Spleen (tissue), 11 donors: Measurements from ENCODE around the gene AGPAT2. TPM values are rescaled to one million over a fixed set of nuclear protein-coding genes. Genes with fewer than 3 reads are reported as not detected.
A peak's percentile ranks its signal among the peaks of the same experiment; 100 is the strongest.

Source experiments
- DNase-seq: peaks from one replicate; pipeline ENCODE4 v3.0.0-alpha.2; 2020
- H3K27ac ChIP-seq, 8 donors: fragments of 200-600 bp; sonication (generic) in 7 of 8; 1 replicate in 4 of 8; 2 replicates in 4 of 8; pipeline versions ENCODE4 v1.5.0 to v1.8.0; 2016 to 2021; ENCODE audit warnings: inconsistent platforms in 4 of 8, mild to moderate bottlenecking in 4 of 8, moderate library complexity in 1 of 8
- H3K27me3 ChIP-seq, 7 donors: fragments of 200-600 bp; sonication (generic) in 6 of 7; replicated peaks in 1 of 7; 1 replicate in 4 of 7; 2 replicates in 3 of 7; pipeline versions ENCODE4 v1.5.0 to v1.8.0; 2016 to 2021; ENCODE audit warnings: inconsistent platforms in 3 of 7, mild to moderate bottlenecking in 1 of 7
- H3K36me3 ChIP-seq, 6 donors: fragments of 200-600 bp; sonication (generic) in 5 of 6; 1 replicate in 4 of 6; 2 replicates in 2 of 6; pipeline versions ENCODE4 v1.5.0 to v1.8.0; 2016 to 2021; ENCODE audit warnings: inconsistent platforms in 2 of 6
- H3K4me1 ChIP-seq, 6 donors: fragments of 200-600 bp; sonication (generic) in 5 of 6; 1 replicate in 3 of 6; 2 replicates in 3 of 6; pipeline versions ENCODE4 v1.5.0 to v1.8.0; 2016 to 2021; ENCODE audit warnings: inconsistent platforms in 3 of 6
- H3K4me3 ChIP-seq, 8 donors: fragments of 200-600 bp; sonication (generic) in 7 of 8; 1 replicate in 4 of 8; 2 replicates in 4 of 8; pipeline versions ENCODE4 v1.5.0 to v1.8.0; 2016 to 2021; ENCODE audit warnings: inconsistent platforms in 4 of 8, mild to moderate bottlenecking in 4 of 8, moderate library complexity in 2 of 8
- H3K9me3 ChIP-seq, 8 donors: fragments of 200-600 bp; sonication (generic) in 7 of 8; 1 replicate in 4 of 8; 2 replicates in 4 of 8; pipeline versions ENCODE4 v1.5.0 to v1.8.0; 2016 to 2021; ENCODE audit warnings: inconsistent platforms in 4 of 8
- POLR2A ChIP-seq, 3 donors: fragments of 450-650 bp; IDR thresholded peaks; one replicate each; pipeline ENCODE4 v1.5.1; 2017; ENCODE audit warnings: antibody characterized with exemption in 3 of 3, mild to moderate bottlenecking in 1 of 3
- POLR2AphosphoS5 ChIP-seq, 3 donors: sonication (generic); formaldehyde crosslinking; IDR thresholded peaks; one replicate each; pipeline ENCODE4 v1.5.1; 2017; ENCODE audit warnings: antibody characterized with exemption in 3 of 3
- WGBS, 5 donors: extraction: QIAGEN DNeasy Blood & Tissue Kit in 3 of 5; methylation state at CpG; one replicate each; pipeline versions ENCODE4 v1.1.5 to v1.1.7; 2013 to 2018; 5-methylcytosine and 5-hydroxymethylcytosine counted together
- intact Hi-C: fragments of 100-400 bp; cut with DNase I; formaldehyde crosslinking; loops from one replicate; pipeline ENCODE4 v1.15.0; 2023; ENCODE audit warnings: low total_unique reads
- polyA plus RNA-seq, 3 donors: library from polyadenylated mRNA; stranded (reverse); fragments of 200-250 nt; gene quantifications; one replicate each; pipeline ENCODE4 v1.2.1, GENCODE V29; 2013
- total RNA-seq, 7 donors: library from RNA; depleted of rRNA in 3 of 7; stranded (reverse); fragments of >200 nt in 3 of 7; fragmentation: NEBNext Ultra II Directional in 4 of 7; extraction: Animal tissue kit (Norgen Biotek cat#: 25700) in 4 of 7; gene quantifications; one replicate each; pipeline versions ENCODE4 v1.1.0 to v1.2.1, GENCODE V29; 2016 to 2021
- TF ChIP-seq, protein P1 (sequence below), 11 experiments: fragments of 200-600 bp in 7 of 11; fragments of 450-650 bp in 4 of 11; sonication (generic) in 4 of 11; IDR thresholded peaks in 8 of 11; conservative IDR thresholded peaks in 3 of 11; 1 replicate in 7 of 11; 2 replicates in 4 of 11; pipeline versions ENCODE4 v1.4.0 to v1.8.0; 2016 to 2021; ENCODE audit warnings: antibody characterized with exemption in 11 of 11, inconsistent platforms in 4 of 11, mild to moderate bottlenecking in 1 of 11
- donor health status: healthy with polysubstance abuse.
- donor health status: DM: no; HTN: no; CAD: no; lungs with moderate emphysema.
- donor health status: DM: no; HTN: no; CAD: no.
- donor health status: Bipolar disorder and iron deficiency.
- donor health status: healthy.
- donor health status: DM: no; HTN: no; CAD: no.
- donor health status: DM: yes; HTN: yes; CAD: no.

The AGPAT2 gene
- total and polyA plus RNA-seq, 10 donors = 26.9 to 47.7 (median 38.3) TPM

DNA sequence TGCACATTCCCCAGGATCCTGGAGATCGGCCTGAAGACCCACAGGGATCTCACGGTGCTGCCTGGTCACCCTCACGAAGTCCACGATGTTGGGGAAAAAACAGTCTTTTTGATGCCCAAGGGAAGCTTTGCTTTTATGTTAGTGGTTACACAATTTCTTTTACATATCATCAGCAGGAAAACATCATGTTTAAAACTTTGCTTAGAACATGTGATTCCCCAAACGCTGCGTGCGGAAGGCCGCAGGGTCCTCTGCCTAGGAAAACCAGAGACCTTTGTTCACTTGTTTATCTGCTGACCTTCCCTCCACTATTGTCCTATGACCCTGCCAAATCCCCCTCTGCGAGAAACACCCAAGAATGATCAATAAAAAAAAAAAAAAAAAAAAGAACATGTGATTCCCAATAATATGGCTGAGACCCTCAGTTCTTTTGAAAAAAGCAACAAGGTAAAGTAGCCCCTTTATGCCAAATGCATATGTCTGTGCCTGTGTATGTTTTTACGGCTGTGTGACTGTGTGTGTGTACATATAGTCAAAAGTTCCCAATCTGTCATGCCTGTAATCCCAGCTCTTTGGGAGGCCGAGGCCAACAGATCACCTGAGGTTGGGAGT, 11.5 kb upstream of the AGPAT2 start:
- Histone ChIP-seq H3K4me3 (no peak overlapping the region), H3K36me3 (no peaks in the 10 kb centered on the region), H3K9me3 (no peaks in the 10 kb centered on the region), H3K27me3 (peaks cover 0 to 60% (median 8%) of the 10 kb centered on the region in 7 donors), H3K27ac (peak overlapping the region in 4 of 8 donors; percentile 82 to 88 (median 84)), H3K4me1 (peaks cover 13 to 90% (median 60%) of the 10 kb centered on the region in 6 donors)
- DNase-seq = no peak
- TF ChIP-seq, protein P1, sequence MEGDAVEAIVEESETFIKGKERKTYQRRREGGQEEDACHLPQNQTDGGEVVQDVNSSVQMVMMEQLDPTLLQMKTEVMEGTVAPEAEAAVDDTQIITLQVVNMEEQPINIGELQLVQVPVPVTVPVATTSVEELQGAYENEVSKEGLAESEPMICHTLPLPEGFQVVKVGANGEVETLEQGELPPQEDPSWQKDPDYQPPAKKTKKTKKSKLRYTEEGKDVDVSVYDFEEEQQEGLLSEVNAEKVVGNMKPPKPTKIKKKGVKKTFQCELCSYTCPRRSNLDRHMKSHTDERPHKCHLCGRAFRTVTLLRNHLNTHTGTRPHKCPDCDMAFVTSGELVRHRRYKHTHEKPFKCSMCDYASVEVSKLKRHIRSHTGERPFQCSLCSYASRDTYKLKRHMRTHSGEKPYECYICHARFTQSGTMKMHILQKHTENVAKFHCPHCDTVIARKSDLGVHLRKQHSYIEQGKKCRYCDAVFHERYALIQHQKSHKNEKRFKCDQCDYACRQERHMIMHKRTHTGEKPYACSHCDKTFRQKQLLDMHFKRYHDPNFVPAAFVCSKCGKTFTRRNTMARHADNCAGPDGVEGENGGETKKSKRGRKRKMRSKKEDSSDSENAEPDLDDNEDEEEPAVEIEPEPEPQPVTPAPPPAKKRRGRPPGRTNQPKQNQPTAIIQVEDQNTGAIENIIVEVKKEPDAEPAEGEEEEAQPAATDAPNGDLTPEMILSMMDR (IDR thresholded peaks at IDR 0.05 in 8 of 11, conservative IDR thresholded peaks at IDR 0.05 in 3 of 11) = no peak
- TF ChIP-seq POLR2AphosphoS5 (IDR thresholded peaks at IDR 0.05) (no peak), POLR2A (IDR thresholded peaks at IDR 0.05) (no peak)
- intact Hi-C loops = no loop called here
- WGBS, 5 donors = 73 to 91% (median 82%) methylated on average over 10 to 11 of the region's 11 CpGs

DNA sequence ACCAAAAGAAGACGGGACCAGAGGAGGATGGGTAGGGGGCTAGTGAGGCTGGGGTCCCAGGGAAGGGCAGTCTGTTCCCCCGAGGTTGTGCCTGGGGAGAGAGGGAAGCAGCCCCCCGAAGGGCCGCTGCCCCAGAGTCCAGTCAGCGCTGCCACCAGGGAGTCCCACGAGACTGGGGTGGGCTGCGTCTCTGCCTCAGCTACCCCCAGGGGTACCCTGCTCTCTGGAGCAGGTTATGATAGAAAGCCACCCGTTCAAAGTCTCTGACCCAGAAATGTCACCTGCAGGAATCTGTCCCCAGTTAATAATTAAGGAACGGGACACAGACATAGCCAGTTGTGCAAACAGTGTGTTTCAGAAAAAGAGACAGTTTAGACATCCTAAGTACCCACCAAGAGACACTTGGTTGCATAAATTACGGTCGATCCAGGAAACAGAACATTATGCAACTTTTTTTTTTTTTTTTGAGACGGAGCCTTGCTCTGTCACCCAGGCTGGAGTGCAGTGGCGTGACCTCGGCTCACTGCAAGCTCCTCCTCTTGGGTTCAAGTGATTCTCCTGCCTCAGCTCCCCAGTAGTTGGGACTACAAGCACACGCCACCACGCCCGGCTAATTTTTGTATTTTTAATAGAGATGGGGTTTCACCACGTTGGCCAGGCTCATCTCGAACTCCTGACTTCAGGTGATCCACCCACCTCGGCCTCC, 10.7 kb upstream of the AGPAT2 start:
- no peak for DNase-seq
- H3K27ac ChIP-seq = peak overlapping the region in 6 of 8 donors; percentile 40 to 88 (median 82)
- WGBS, 5 donors = 37 to 63% (median 51%) methylated on average over 19 to 20 of the region's 20 CpGs
- peak overlapping the region in 1 of 8 donors; percentile 9 for H3K4me3 ChIP-seq
- peaks cover 10 to 90% (median 58%) of the 10 kb centered on the region in 6 donors for H3K4me1 ChIP-seq
- no peaks in the 10 kb centered on the region for H3K36me3 ChIP-seq
- peak in 1 of 3 donors; percentile 12 for TF ChIP-seq POLR2AphosphoS5 (IDR thresholded peaks at IDR 0.05)
- no peak for TF ChIP-seq POLR2A (IDR thresholded peaks at IDR 0.05)
- H3K9me3 ChIP-seq = no peaks in the 10 kb centered on the region
- H3K27me3 ChIP-seq = peaks cover 0 to 66% (median 8%) of the 10 kb centered on the region in 7 donors
- intact Hi-C loops = no loop called here

- Histone ChIP-seq H3K9me3 (no peaks in the 10 kb centered on the region), H3K27ac (peak overlapping the region in 5 of 8 donors; percentile 58 to 88 (median 83))
- no peak for DNase-seq
Measured at GRCh38 chr9:136697146-136697820, 10.0 kb upstream of the AGPAT2 start.

DNA sequence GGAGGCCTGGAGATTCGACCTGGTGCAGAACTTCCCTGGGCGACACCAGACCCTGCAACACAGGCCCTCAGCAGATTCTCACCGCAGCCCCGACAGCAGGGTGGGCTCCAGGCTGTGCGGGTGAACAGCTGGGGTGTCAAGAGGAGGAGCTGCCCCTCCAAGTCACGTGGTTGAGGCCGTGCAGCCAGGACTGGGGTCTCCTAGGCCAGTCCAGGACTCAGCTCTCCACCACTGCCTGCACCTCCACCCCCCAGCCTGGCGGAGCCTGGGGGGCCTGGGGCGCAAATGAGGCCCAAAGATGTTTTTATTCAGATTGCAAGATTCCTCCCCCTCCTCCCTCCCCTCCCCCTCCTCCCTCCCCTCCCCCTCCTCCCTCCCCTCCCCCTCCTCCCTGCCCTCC, 9.2 kb upstream of the AGPAT2 start:
- Histone ChIP-seq H3K36me3 (no peaks in the 10 kb centered on the region), H3K27ac (peak overlapping the region in 1 of 8 donors; percentile 33), H3K4me3 (no peak overlapping the region), H3K9me3 (no peaks in the 10 kb centered on the region), H3K4me1 (peaks cover 10 to 84% (median 53%) of the 10 kb centered on the region in 6 donors), H3K27me3 (peaks cover 0 to 63% (median 8%) of the 10 kb centered on the region in 7 donors)
- no peak for DNase-seq
- WGBS, 5 donors = 49 to 88% (median 79%) methylated on average over 5 to 9 of the region's 9 CpGs
- intact Hi-C loops = no loop called here
- TF ChIP-seq POLR2AphosphoS5 (IDR thresholded peaks at IDR 0.05) (no peak), POLR2A (IDR thresholded peaks at IDR 0.05) (no peak)
- TF ChIP-seq, protein P1 (IDR thresholded peaks at IDR 0.05 in 8 of 11, conservative IDR thresholded peaks at IDR 0.05 in 3 of 11) = no peak

More at GRCh38 chr9:136697146-136697820, 10.0 kb upstream of the AGPAT2 start:
- 68 to 83% (median 71%) methylated on average over 19 to 23 of the region's 23 CpGs for WGBS, 5 donors
- Histone ChIP-seq H3K4me3 (peak overlapping the region in 1 of 8 donors; percentile 9), H3K36me3 (no peaks in the 10 kb centered on the region), H3K4me1 (peaks cover 10 to 89% (median 58%) of the 10 kb centered on the region in 6 donors), H3K27me3 (peaks cover 0 to 66% (median 8%) of the 10 kb centered on the region in 7 donors)
- intact Hi-C loops = no loop called here
- TF ChIP-seq POLR2A (IDR thresholded peaks at IDR 0.05) (no peak), POLR2AphosphoS5 (IDR thresholded peaks at IDR 0.05) (no peak)
- TF ChIP-seq, protein P1 (IDR thresholded peaks at IDR 0.05 in 8 of 11, conservative IDR thresholded peaks at IDR 0.05 in 3 of 11) = no peak
